WTC11 (cell line): ENCODE data around the gene TNPO3. TPM values are rescaled to one million over a fixed set of nuclear protein-coding genes. Genes with fewer than 3 reads are reported as not detected.

Experiments used
- ATAC-seq: fragments of 200-7000 bp; cut with Tn5 transposase; 2 replicates; pipeline ENCODE4 v1.10.0; 2021; ENCODE audit warnings: mild to moderate bottlenecking, moderate library complexity
- Bru-seq: library from RNA; stranded (reverse); fragments of 400-500 nt; gene quantifications from one replicate; lab custom pipeline; 2021; lab: Mats Ljungman, UMichigan
- CTCF ChIA-PET: fragments of 300-600 bp; sonication (Branson Sonifier 250); formaldehyde crosslinking; loops from one replicate; lab custom pipeline; 2021; ENCODE audit warnings: antibody characterized with exemption; lab: Charles Lee
- POLR2A ChIA-PET: fragments of 350-600 bp; sonication (Branson Sonifier 250); formaldehyde crosslinking; loops from one replicate; lab custom pipeline; 2021; ENCODE audit warnings: antibody characterized with exemption; lab: Charles Lee
- DNase-seq: peaks from one replicate; pipeline ENCODE4 v3.0.0; 2021; ENCODE audit warnings: low spot score
- H3K27ac Mint-ChIP-seq: 2 replicates; pipeline ENCODE4 v1.8.0; 2021; ENCODE audit warnings: mixed read lengths
- H3K27me3 Mint-ChIP-seq: 2 replicates; pipeline ENCODE4 v1.8.0; 2021; ENCODE audit warnings: low read depth, mild to moderate bottlenecking, moderate library complexity, mixed read lengths
- H3K36me3 Mint-ChIP-seq: 2 replicates; pipeline ENCODE4 v1.8.0; 2021; ENCODE audit warnings: mixed read lengths
- H3K4me1 Mint-ChIP-seq: 2 replicates; pipeline ENCODE4 v1.8.0; 2022; ENCODE audit warnings: mixed read lengths
- H3K4me3 Mint-ChIP-seq: 2 replicates; pipeline ENCODE4 v1.8.0; 2021; ENCODE audit warnings: mild to moderate bottlenecking, moderate library complexity, mixed read lengths
- H3K9me3 Mint-ChIP-seq: 2 replicates; pipeline ENCODE4 v1.8.0; 2021; ENCODE audit warnings: mixed read lengths
- ATF3 ChIP-seq: sonication (generic); formaldehyde crosslinking; conservative IDR thresholded peaks from 2 replicates; pipeline ENCODE4 v1.8.1; 2022; ENCODE audit warnings: mild to moderate bottlenecking, missing genetic modification reagents
- ATF6 ChIP-seq: sonication (generic); formaldehyde crosslinking; IDR thresholded peaks from 2 replicates; pipeline ENCODE4 v1.8.1; 2023; ENCODE audit warnings: mild to moderate bottlenecking, missing genetic modification reagents
- E2F1 ChIP-seq: sonication (generic); formaldehyde crosslinking; IDR thresholded peaks from 2 replicates; pipeline ENCODE4 v1.8.0; 2022; ENCODE audit warnings: mild to moderate bottlenecking, missing genetic modification reagents
- IRF2 ChIP-seq: sonication (generic); formaldehyde crosslinking; IDR thresholded peaks from 2 replicates; pipeline ENCODE4 v1.8.0; 2022; ENCODE audit warnings: low read depth, missing genetic modification reagents, borderline replicate concordance
- MAX ChIP-seq: sonication (generic); formaldehyde crosslinking; IDR thresholded peaks from 2 replicates; pipeline ENCODE4 v1.8.0; 2022; ENCODE audit warnings: mild to moderate bottlenecking, missing genetic modification reagents
- NR1H2 ChIP-seq: sonication (generic); formaldehyde crosslinking; IDR thresholded peaks from 2 replicates; pipeline ENCODE4 v1.9.0; 2021; ENCODE audit warnings: mild to moderate bottlenecking, moderate library complexity, missing genetic modification reagents
- NR2C2 ChIP-seq: sonication (generic); formaldehyde crosslinking; IDR thresholded peaks from 2 replicates; pipeline ENCODE4 v1.8.0; 2022; ENCODE audit warnings: mild to moderate bottlenecking, missing genetic modification reagents
- SMAD4 ChIP-seq: sonication (generic); formaldehyde crosslinking; IDR thresholded peaks from 2 replicates; pipeline ENCODE4 v1.8.0; 2022; ENCODE audit warnings: mild to moderate bottlenecking, missing genetic modification reagents
- SOX15 ChIP-seq: fragments of 250-450 bp; sonication (Bioruptor Pico); IDR thresholded peaks from 2 replicates; pipeline ENCODE4 v1.9.0; 2021; ENCODE audit warnings: mild to moderate bottlenecking
- ZBTB21 ChIP-seq: sonication (generic); formaldehyde crosslinking; IDR thresholded peaks from 2 replicates; pipeline ENCODE4 v1.8.1; 2023; ENCODE audit warnings: mild to moderate bottlenecking, missing genetic modification reagents, borderline replicate concordance
- ZMAT4 ChIP-seq: fragments of 250-450 bp; sonication (Bioruptor Pico); IDR thresholded peaks from 2 replicates; pipeline ENCODE4 v1.9.0; 2021; ENCODE audit warnings: mild to moderate bottlenecking
- ZNF219 ChIP-seq: sonication (generic); formaldehyde crosslinking; IDR thresholded peaks from 2 replicates; pipeline ENCODE4 v1.8.0; 2023; ENCODE audit warnings: missing genetic modification reagents, mild to moderate bottlenecking, borderline replicate concordance
- ZNF317 ChIP-seq: sonication (generic); formaldehyde crosslinking; IDR thresholded peaks from 2 replicates; pipeline ENCODE4 v1.8.1; 2023; ENCODE audit warnings: low read depth, mild to moderate bottlenecking, moderate library complexity, missing genetic modification reagents, borderline replicate concordance
- long read RNA-seq, 3 experiments: library from RNA in 1 of 3; library from capped mRNA in 1 of 3; library from polyadenylated mRNA in 1 of 3; unstranded in 2 of 3; stranded (forward) in 1 of 3; transcript quantifications; one replicate each; pipeline ENCODE4 v2.0.0, GENCODE V29; 2021
- total RNA-seq: library from RNA; stranded (reverse); gene quantifications from 3 replicates; pipeline ENCODE4 v1.2.3, GENCODE V29; 2021
- TF ChIP-seq, protein P1 (sequence below): fragments of 250-450 bp; sonication (Bioruptor Pico); conservative IDR thresholded peaks from 2 replicates; pipeline ENCODE4 v1.9.0; 2021; ENCODE audit warnings: mild to moderate bottlenecking
- TF ChIP-seq, protein P2 (sequence below): sonication (generic); formaldehyde crosslinking; IDR thresholded peaks from 2 replicates; pipeline ENCODE4 v1.8.1; 2023; ENCODE audit warnings: mild to moderate bottlenecking, missing genetic modification reagents, borderline replicate concordance
- TF ChIP-seq, protein P3 (sequence below): sonication (generic); formaldehyde crosslinking; IDR thresholded peaks from 2 replicates; pipeline ENCODE4 v1.8.0; 2022; ENCODE audit warnings: mild to moderate bottlenecking, missing genetic modification reagents
- TF ChIP-seq, protein P4 (sequence below): sonication (generic); formaldehyde crosslinking; IDR thresholded peaks from 2 replicates; pipeline ENCODE4 v1.8.1; 2022; ENCODE audit warnings: mild to moderate bottlenecking, moderate library complexity, missing genetic modification reagents
- TF ChIP-seq, protein P5 (sequence below): sonication (generic); formaldehyde crosslinking; IDR thresholded peaks from 2 replicates; pipeline ENCODE4 v1.8.1; 2022; ENCODE audit warnings: mild to moderate bottlenecking, missing genetic modification reagents, moderate library complexity, borderline replicate concordance

Gene TNPO3
- total RNA-seq (87.0 to 91.7 TPM (median 89.1 TPM) in 3 replicates), Bru-seq, nascent RNA (percentile 86 among the genes with signal in this experiment)
- long read RNA-seq, experiment 1, full-length matches to known transcripts, result 12 of 28 reads
- long read RNA-seq, experiment 1, partial matches to known transcripts, result 9 of 28 reads
- long read RNA-seq, experiment 1, other reads (novel, unspliced or antisense), result 7 of 28 reads
- long read RNA-seq, experiment 2, full-length matches to known transcripts, result 31 of 147 reads
- long read RNA-seq, experiment 2, partial matches to known transcripts, result 32 of 147 reads
- long read RNA-seq, experiment 2, other reads (novel, unspliced or antisense), result 84 of 147 reads
- long read RNA-seq, experiment 3, full-length matches to known transcripts, result 16 of 19 reads
- long read RNA-seq, experiment 3, partial matches to known transcripts, result 2 of 19 reads
- long read RNA-seq, experiment 3, other reads (novel, unspliced or antisense), result 1 of 19 reads

DNA sequence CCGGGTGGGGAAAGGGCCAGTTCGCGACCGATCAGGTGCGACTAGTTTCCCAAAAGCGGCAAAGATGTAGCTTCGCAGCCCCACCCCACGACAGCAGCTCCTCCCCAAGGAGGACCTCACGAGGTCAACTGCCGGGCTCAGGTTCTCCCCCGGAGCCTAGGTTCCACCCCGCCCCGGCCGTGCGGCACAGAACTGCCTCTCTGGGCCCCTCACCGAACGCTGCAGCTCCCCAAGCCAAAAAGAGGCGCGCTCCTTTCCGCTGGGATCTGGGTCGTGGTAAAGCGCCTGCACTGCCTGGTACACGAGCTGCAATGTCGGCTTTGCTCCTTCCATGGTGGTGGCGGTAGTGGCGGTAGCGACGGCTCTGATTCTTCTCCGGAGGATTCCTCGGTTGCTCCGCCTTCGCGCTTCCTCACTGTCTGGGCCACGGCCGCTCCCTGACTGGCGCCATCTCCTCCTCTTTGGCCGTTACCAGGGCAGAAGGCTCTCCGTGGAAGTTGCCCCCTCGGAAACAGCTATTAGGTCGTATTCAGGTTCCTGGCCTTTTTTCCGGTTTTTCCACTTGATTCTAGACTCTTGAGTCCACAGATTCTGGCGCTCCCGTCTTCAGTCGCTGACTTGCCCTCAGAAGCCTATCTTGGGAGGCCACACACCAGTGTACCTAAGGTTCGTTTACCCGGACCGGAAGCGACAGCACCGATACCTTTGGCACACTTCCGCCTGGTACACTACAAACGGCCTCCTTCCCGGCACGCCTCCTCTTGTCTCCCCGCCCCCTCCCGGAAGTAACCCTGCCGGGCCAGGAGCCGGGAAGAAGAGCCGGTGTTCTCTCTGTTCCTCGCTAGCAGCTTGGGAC is at the start of gene TNPO3:
TSS of gene TNPO3 (minus strand) at position 674 of the 856 bp plus-strand sequence. CDS start at position 333, 341 bp downstream.
- Mint-ChIP-seq H3K4me3 (peak within 1 kb of the TSS; percentile 97), H3K36me3 (peaks cover 6% of the 10 kb centered on the region; the same call in 1 of the 2 replicates), H3K4me1 (peaks cover 36% of the 10 kb centered on the region), H3K27ac (peak within 1 kb of the TSS; percentile 100), H3K9me3 (no peaks in the 10 kb centered on the region), H3K27me3 (no peaks in the 10 kb centered on the region)
- DNase-seq (peak; percentile 93), ATAC-seq (peak; percentile 87)
- ChIA-PET CTCF (interaction anchor here (0.9 to 3.9 kb wide), 9 partner anchors 12 to 171 kb away, joined by 3 to 38 read pairs (median 4); no protein-coding TSS in a partner anchor), POLR2A (interaction anchor here (0.5 to 2.2 kb wide), 14 partner anchors 9 to 888 kb away, joined by 3 to 9 read pairs (median 4); no protein-coding TSS in a partner anchor)
- TF ChIP-seq ATF3 (CRISPR knock-in tag) (no peak), NR2C2 (CRISPR knock-in tag) (no peak), MAX (CRISPR knock-in tag) (peak; percentile 70), ZMAT4 (no peak), SMAD4 (CRISPR knock-in tag) (peak; percentile 77), ZNF317 (no peak), SOX15 (CRISPR knock-in tag) (no peak), ATF6 (CRISPR knock-in tag) (no peak), ZNF219 (CRISPR knock-in tag) (0 out of 2 replicates have a peak, but pooled peaks have one; percentile 36), E2F1 (CRISPR knock-in tag) (no peak), IRF2 (0 out of 2 replicates have a peak, but pooled peaks have one; percentile 14), ZBTB21 (CRISPR knock-in tag) (no peak), NR1H2 (CRISPR knock-in tag) (no peak)
- TF ChIP-seq, protein P1, sequence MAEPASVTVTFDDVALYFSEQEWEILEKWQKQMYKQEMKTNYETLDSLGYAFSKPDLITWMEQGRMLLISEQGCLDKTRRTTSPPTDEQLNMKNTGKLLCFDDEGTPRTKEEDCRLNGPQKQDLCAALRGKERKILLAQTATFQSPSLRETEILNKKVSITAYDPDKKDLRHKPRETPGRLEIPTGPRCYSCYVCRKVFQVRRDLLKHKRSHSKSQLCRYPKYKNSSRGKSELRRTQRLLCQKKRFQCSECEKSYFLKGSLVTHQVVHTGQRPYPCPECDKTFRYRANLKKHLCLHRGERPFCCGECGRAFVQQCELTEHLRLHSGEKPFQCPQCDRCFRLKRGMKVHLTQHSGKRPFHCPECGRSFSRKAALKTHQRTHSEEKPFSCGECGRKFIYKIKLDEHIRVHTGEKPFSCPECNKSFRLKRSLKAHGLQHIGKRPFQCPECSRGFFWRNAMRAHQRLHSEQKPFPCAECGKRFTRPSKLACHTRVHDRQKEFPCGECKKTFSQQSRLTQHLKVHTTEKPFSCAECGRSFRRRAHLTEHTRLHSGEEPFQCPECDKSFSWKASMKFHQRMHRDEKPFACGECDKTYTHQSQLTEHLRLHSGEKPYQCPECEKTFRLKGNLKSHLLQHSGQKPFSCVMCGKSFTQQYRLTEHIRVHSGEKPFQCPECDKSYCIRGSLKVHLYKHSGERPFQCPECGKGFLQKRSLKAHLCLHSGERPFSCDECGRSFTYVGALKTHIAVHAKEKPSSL (CRISPR knock-in tag), result no peak
- TF ChIP-seq, protein P2, sequence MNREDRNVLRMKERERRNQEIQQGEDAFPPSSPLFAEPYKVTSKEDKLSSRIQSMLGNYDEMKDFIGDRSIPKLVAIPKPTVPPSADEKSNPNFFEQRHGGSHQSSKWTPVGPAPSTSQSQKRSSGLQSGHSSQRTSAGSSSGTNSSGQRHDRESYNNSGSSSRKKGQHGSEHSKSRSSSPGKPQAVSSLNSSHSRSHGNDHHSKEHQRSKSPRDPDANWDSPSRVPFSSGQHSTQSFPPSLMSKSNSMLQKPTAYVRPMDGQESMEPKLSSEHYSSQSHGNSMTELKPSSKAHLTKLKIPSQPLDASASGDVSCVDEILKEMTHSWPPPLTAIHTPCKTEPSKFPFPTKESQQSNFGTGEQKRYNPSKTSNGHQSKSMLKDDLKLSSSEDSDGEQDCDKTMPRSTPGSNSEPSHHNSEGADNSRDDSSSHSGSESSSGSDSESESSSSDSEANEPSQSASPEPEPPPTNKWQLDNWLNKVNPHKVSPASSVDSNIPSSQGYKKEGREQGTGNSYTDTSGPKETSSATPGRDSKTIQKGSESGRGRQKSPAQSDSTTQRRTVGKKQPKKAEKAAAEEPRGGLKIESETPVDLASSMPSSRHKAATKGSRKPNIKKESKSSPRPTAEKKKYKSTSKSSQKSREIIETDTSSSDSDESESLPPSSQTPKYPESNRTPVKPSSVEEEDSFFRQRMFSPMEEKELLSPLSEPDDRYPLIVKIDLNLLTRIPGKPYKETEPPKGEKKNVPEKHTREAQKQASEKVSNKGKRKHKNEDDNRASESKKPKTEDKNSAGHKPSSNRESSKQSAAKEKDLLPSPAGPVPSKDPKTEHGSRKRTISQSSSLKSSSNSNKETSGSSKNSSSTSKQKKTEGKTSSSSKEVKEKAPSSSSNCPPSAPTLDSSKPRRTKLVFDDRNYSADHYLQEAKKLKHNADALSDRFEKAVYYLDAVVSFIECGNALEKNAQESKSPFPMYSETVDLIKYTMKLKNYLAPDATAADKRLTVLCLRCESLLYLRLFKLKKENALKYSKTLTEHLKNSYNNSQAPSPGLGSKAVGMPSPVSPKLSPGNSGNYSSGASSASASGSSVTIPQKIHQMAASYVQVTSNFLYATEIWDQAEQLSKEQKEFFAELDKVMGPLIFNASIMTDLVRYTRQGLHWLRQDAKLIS (CRISPR knock-in tag), result no peak
- TF ChIP-seq, protein P3, sequence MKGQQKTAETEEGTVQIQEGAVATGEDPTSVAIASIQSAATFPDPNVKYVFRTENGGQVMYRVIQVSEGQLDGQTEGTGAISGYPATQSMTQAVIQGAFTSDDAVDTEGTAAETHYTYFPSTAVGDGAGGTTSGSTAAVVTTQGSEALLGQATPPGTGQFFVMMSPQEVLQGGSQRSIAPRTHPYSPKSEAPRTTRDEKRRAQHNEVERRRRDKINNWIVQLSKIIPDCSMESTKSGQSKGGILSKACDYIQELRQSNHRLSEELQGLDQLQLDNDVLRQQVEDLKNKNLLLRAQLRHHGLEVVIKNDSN, result peak; percentile 29; the same call in 1 of the 2 replicates
- TF ChIP-seq, protein P4, sequence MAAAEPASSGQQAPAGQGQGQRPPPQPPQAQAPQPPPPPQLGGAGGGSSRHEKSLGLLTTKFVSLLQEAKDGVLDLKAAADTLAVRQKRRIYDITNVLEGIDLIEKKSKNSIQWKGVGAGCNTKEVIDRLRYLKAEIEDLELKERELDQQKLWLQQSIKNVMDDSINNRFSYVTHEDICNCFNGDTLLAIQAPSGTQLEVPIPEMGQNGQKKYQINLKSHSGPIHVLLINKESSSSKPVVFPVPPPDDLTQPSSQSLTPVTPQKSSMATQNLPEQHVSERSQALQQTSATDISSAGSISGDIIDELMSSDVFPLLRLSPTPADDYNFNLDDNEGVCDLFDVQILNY (CRISPR knock-in tag), result peak; percentile 78
- TF ChIP-seq, protein P5, sequence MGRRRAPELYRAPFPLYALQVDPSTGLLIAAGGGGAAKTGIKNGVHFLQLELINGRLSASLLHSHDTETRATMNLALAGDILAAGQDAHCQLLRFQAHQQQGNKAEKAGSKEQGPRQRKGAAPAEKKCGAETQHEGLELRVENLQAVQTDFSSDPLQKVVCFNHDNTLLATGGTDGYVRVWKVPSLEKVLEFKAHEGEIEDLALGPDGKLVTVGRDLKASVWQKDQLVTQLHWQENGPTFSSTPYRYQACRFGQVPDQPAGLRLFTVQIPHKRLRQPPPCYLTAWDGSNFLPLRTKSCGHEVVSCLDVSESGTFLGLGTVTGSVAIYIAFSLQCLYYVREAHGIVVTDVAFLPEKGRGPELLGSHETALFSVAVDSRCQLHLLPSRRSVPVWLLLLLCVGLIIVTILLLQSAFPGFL (CRISPR knock-in tag), result no peak
